Myometrial cell (primary cell): ENCODE data around the gene OR14A2. TPM values are rescaled to one million over a fixed set of nuclear protein-coding genes. Genes with fewer than 3 reads are reported as not detected.

Source experiments
- total RNA-seq: library from RNA; depleted of rRNA; stranded (reverse); fragments of >200 nt; gene quantifications from 2 replicates; pipeline ENCODE4 v1.2.3, GENCODE V29; 2015

Gene OR14A2
- not detected in 2 replicates for total RNA-seq

GRCh38 chr1:247748041-247748440, at the start of gene OR14A2:
Gene OR14A2 (minus strand): TSS chr1:247748141.

GRCh38 chr1:247760456-247760855, 12.5 kb upstream of the OR14A2 start, which contains the start of gene OR1C1:
Gene OR1C1 (minus strand): TSS chr1:247760556. CDS start chr1:247758406, 2,150 bp downstream.

GRCh38 chr1:247738315-247738714, 9.6 kb downstream of the OR14A2 start, which contains the start of gene OR14K1:
Gene OR14K1 (plus strand): TSS chr1:247738615. CDS start chr1:247738615, 0 bp downstream.

GRCh38 chr1:247716546-247716945, 31.4 kb downstream of the OR14A2 start, which contains the start of gene OR6F1:
Gene OR6F1 (minus strand): TSS chr1:247716646. CDS start chr1:247712755, 3,891 bp downstream.

GRCh38 chr1:247679639-247680038, 68.3 kb downstream of the OR14A2 start, which contains the start of gene OR13G1:
Gene OR13G1 (minus strand): TSS chr1:247679739. CDS start chr1:247673041, 6,698 bp downstream.

Other genes with a start within 250 kb of the OR14A2 start
- not detected in 2 replicates for gene OR2C3, start 211.7 kb downstream of the OR14A2 start, total RNA-seq
- not detected in 2 replicates for gene GCSAML, start 199.0 kb downstream of the OR14A2 start, total RNA-seq
- gene OR2G2, start 159.8 kb downstream of the OR14A2 start, total RNA-seq: not detected in 2 replicates
- gene OR2G3, start 142.6 kb downstream of the OR14A2 start, total RNA-seq: not detected in 2 replicates
- not detected in 2 replicates for gene OR13G1, start 68.4 kb downstream of the OR14A2 start, total RNA-seq
- gene OR6F1, start 31.5 kb downstream of the OR14A2 start, total RNA-seq: not detected in 2 replicates
- gene OR14K1, start 9.5 kb downstream of the OR14A2 start, total RNA-seq: not detected in 2 replicates
- gene OR1C1, start 12.4 kb upstream of the OR14A2 start, total RNA-seq: not detected in 2 replicates
- not detected in 2 replicates for gene OR14A16, start 76.0 kb upstream of the OR14A2 start, total RNA-seq
- gene OR11L1, start 93.8 kb upstream of the OR14A2 start, total RNA-seq: not detected in 2 replicates
- gene TRIM58, start 109.0 kb upstream of the OR14A2 start, total RNA-seq: 0.29 TPM in 1 of 2 replicates, not detected in the other
- not detected in 2 replicates for gene OR2W3, start 147.4 kb upstream of the OR14A2 start, total RNA-seq
- gene OR2T8, start 172.1 kb upstream of the OR14A2 start, total RNA-seq: not detected in 2 replicates
- not detected in 2 replicates for gene OR2AJ1, start 176.7 kb upstream of the OR14A2 start, total RNA-seq
- not detected in 2 replicates for gene OR2L8, start 200.7 kb upstream of the OR14A2 start, total RNA-seq
- not detected in 2 replicates for gene OR2AK2, start 217.1 kb upstream of the OR14A2 start, total RNA-seq